GM18870 (cell line): ENCODE data around the gene CDC45.
"Not testable (repeated sequence)": the region's sequence is repeated elsewhere in the genome, so short reads cannot be mapped to it uniquely, and the experiment has no call there.

ENCODE experiments used
- ATAC-seq: cut with Tn5 transposase; IDR thresholded peaks from one replicate; pipeline ENCODE4 v1.9.1; 2021; ENCODE audit warnings: moderate library complexity; ENCODE audit not compliant: unreplicated experiment

CDC45 gene

GRCh38 chr22:19479355-19480172 lies at the start of gene CDC45:
Gene CDC45, plus strand, starts transcription at chr22:19479920. Its CDS starts 49 bp downstream, at chr22:19479969.
- peak; percentile 82 for ATAC-seq

- ATAC-seq = no peak
These were observed 49.5 kb upstream of the CDC45 start for GRCh38 chr22:19429950-19430889.

GRCh38 chr22:19430890-19431541 lies 48.7 kb upstream of the CDC45 start:
- ATAC-seq = no peak

GRCh38 chr22:19431649-19432132 lies 48.0 kb upstream of the CDC45 start, which contains the start of gene HIRA:
Gene HIRA, minus strand, starts transcription at chr22:19431733. Its CDS starts 257 bp downstream, at chr22:19431476.
- peak; percentile 28 for ATAC-seq

GRCh38 chr22:19432133-19432851 lies 47.4 kb upstream of the CDC45 start, which contains the start of gene MRPL40:
Gene MRPL40, plus strand, starts transcription at chr22:19432545. Its CDS starts 10 bp downstream, at chr22:19432555.
- ATAC-seq = peak; percentile 38

GRCh38 chr22:19434401-19434800 lies 45.3 kb upstream of the CDC45 start:
- no peak for ATAC-seq

- no peak for ATAC-seq
These were observed 44.7 kb upstream of the CDC45 start for GRCh38 chr22:19434829-19435580.

- ATAC-seq = not testable (repeated sequence)
These were observed 43.1 kb upstream of the CDC45 start for GRCh38 chr22:19436444-19437161.

- ATAC-seq = no peak
These were observed 41.4 kb upstream of the CDC45 start for GRCh38 chr22:19438298-19438697.

- ATAC-seq = no peak
These were observed 39.1 kb upstream of the CDC45 start for GRCh38 chr22:19440411-19441195.

GRCh38 chr22:19442166-19442565 lies 37.6 kb upstream of the CDC45 start:
- no peak for ATAC-seq

GRCh38 chr22:19443544-19444211 lies 36.0 kb upstream of the CDC45 start:
- no peak for ATAC-seq

- ATAC-seq = not testable (repeated sequence)
These were observed 34.3 kb upstream of the CDC45 start for GRCh38 chr22:19445279-19445982.

GRCh38 chr22:19446603-19447329 lies 33.0 kb upstream of the CDC45 start:
- no peak for ATAC-seq

GRCh38 chr22:19447330-19448075 lies 32.2 kb upstream of the CDC45 start, which contains the start of gene C22orf39:
Gene C22orf39, minus strand, starts transcription at chr22:19447711. Its CDS starts 23 bp downstream, at chr22:19447688.
- peak; percentile 66 for ATAC-seq
